ENCODE data around the gene BET1L. TPM values are rescaled to one million over a fixed set of nuclear protein-coding genes. Genes with fewer than 3 reads are reported as not detected.

The BET1L gene
- total RNA-seq, 1 experiment from 2014 or later: 89.0 TPM

DNA sequence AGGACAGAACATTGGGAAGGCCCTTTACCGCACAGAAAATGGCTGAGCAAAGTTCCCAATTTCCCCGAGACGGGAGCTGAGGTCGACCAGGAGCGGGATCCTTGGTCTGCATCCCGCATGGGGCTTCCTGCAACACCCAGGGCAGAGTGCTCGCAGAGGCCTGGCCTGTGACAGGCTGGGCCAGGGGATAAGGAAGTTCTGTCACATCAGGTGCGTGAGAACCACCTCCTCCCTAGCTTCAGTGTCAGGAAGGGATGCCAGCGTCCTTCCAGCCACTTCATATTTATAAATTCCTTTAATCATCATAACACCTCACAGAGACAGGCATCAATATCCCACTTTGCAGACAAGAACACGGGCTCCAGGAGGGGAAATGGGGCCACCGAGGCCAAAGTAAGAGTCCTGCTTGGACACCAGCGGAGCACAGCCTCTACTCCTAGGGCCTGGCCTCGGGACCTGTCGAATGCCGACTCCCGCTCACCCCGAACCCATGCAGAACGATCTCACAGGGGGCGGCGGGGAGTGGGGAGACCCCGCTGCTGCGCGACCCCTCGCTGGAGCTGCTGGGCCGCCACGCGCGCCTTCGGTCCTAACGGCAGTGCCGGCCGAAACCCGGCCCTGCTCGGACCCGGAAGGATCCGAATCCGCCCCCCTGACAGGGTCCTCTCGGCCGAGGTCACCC is 532 bp downstream of the BET1L start:
- CTCF ChIA-PET: interaction anchor here (0.6 to 1.0 kb wide), 3 partner anchors 44 to 242 kb away, joined by 3 to 4 read pairs (median 3); no protein-coding TSS in a partner anchor
- Histone ChIP-seq H3K36me3 (ENCODE audit: control insufficient read depth, insufficient read depth, low read length) (peaks cover 21% of the 10 kb centered on the region), H3K4me1 (ENCODE audit: control insufficient read depth, insufficient read depth, low read length) (peaks cover 33% of the 10 kb centered on the region), H3K9me3 (ENCODE audit: control insufficient read depth, insufficient read depth, low read depth, low read length) (no peaks in the 10 kb centered on the region), H3K4me3 (ENCODE audit: low read depth in 2 of 2, low read length in 2 of 2) (peak overlapping the region; percentile 99 to 100), H3K27me3 (ENCODE audit: control insufficient read depth, insufficient read depth, low read length) (no peaks in the 10 kb centered on the region), H3K27ac (ENCODE audit: low read length) (peak overlapping the region; percentile 100)
- intact Hi-C loops (cut with micrococcal nuclease; ENCODE audit: unreplicated experiment) (no loop called here), in situ Hi-C loops (cut with HindIII; ENCODE audit: low pct_unique_long_range_greater_than_20kb, low sequenced_read_pairs) (no loop called here)
- no TSS peak for BruUV-seq (replicated peaks)
- POLR2A ChIA-PET: interaction anchor here (0.8 to 1.0 kb wide), 4 partner anchors 8 to 31 kb away, joined by 3 to 5 read pairs (median 4); no protein-coding TSS in a partner anchor
- TF ChIP-seq, protein P1, sequence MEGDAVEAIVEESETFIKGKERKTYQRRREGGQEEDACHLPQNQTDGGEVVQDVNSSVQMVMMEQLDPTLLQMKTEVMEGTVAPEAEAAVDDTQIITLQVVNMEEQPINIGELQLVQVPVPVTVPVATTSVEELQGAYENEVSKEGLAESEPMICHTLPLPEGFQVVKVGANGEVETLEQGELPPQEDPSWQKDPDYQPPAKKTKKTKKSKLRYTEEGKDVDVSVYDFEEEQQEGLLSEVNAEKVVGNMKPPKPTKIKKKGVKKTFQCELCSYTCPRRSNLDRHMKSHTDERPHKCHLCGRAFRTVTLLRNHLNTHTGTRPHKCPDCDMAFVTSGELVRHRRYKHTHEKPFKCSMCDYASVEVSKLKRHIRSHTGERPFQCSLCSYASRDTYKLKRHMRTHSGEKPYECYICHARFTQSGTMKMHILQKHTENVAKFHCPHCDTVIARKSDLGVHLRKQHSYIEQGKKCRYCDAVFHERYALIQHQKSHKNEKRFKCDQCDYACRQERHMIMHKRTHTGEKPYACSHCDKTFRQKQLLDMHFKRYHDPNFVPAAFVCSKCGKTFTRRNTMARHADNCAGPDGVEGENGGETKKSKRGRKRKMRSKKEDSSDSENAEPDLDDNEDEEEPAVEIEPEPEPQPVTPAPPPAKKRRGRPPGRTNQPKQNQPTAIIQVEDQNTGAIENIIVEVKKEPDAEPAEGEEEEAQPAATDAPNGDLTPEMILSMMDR (IDR thresholded peaks at IDR 0.05): no peak
- TF ChIP-seq SIN3A (IDR thresholded peaks at IDR 0.05; ENCODE audit: borderline replicate concordance, insufficient read depth, low read depth, low read length) (no peak), TCF7L2 (IDR thresholded peaks at IDR 0.05; ENCODE audit: low read depth, low read length) (no peak), POLR2AphosphoS5 (IDR thresholded peaks at IDR 0.05; ENCODE audit: low read depth, low read length) (no peak)
- TF ChIP-seq, protein P2, sequence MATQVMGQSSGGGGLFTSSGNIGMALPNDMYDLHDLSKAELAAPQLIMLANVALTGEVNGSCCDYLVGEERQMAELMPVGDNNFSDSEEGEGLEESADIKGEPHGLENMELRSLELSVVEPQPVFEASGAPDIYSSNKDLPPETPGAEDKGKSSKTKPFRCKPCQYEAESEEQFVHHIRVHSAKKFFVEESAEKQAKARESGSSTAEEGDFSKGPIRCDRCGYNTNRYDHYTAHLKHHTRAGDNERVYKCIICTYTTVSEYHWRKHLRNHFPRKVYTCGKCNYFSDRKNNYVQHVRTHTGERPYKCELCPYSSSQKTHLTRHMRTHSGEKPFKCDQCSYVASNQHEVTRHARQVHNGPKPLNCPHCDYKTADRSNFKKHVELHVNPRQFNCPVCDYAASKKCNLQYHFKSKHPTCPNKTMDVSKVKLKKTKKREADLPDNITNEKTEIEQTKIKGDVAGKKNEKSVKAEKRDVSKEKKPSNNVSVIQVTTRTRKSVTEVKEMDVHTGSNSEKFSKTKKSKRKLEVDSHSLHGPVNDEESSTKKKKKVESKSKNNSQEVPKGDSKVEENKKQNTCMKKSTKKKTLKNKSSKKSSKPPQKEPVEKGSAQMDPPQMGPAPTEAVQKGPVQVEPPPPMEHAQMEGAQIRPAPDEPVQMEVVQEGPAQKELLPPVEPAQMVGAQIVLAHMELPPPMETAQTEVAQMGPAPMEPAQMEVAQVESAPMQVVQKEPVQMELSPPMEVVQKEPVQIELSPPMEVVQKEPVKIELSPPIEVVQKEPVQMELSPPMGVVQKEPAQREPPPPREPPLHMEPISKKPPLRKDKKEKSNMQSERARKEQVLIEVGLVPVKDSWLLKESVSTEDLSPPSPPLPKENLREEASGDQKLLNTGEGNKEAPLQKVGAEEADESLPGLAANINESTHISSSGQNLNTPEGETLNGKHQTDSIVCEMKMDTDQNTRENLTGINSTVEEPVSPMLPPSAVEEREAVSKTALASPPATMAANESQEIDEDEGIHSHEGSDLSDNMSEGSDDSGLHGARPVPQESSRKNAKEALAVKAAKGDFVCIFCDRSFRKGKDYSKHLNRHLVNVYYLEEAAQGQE (IDR thresholded peaks at IDR 0.05; ENCODE audit: insufficient read depth in 1 of 2, low read depth in 2 of 2, low read length in 1 of 2): no peak
- DNase-seq (ENCODE audit: low read depth, low spot score) (no peak), ATAC-seq (no peak; the same call in 1 of the 2 replicates)

DNA sequence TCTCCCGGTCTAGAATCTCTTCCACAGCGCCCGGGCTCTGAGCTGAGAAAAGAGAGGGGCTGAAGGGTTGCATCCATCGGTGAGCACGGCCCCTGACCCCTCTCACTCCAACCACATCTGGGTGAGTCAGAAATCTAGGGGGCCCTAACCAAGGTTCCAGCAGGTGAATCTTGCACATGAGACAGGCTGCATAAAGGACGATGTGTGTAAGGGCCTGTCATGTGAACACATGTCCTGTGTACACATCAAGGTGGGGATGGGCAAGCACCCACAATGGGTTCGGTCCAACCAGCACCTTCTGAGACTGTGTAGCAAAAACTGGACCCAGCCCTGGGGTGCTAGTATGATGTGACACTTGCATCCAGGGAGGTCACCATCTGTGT is 1.2 kb downstream of the BET1L start:
- TF ChIP-seq TCF7L2 (IDR thresholded peaks at IDR 0.05; ENCODE audit: low read depth, low read length): no peak
- TF ChIP-seq, protein P1 (IDR thresholded peaks at IDR 0.05): no peak
- no peak for TF ChIP-seq SIN3A (IDR thresholded peaks at IDR 0.05; ENCODE audit: borderline replicate concordance, insufficient read depth, low read depth, low read length)
- TF ChIP-seq POLR2AphosphoS5 (IDR thresholded peaks at IDR 0.05; ENCODE audit: low read depth, low read length): no peak
- TF ChIP-seq, protein P2 (IDR thresholded peaks at IDR 0.05; ENCODE audit: insufficient read depth in 1 of 2, low read depth in 2 of 2, low read length in 1 of 2): no peak
- POLR2A ChIA-PET: interaction anchor here (0.9 kb wide), 1 partner anchor 32 kb away, joined by 4 read pairs; no protein-coding TSS in a partner anchor
- Histone ChIP-seq H3K9me3 (ENCODE audit: control insufficient read depth, insufficient read depth, low read depth, low read length) (no peaks in the 10 kb centered on the region), H3K27me3 (ENCODE audit: control insufficient read depth, insufficient read depth, low read length) (no peaks in the 10 kb centered on the region), H3K36me3 (ENCODE audit: control insufficient read depth, insufficient read depth, low read length) (peaks cover 16% of the 10 kb centered on the region), H3K4me3 (ENCODE audit: low read depth in 2 of 2, low read length in 2 of 2) (peak overlapping the region; percentile 99 to 100), H3K27ac (ENCODE audit: low read length) (peak overlapping the region; percentile 100), H3K4me1 (ENCODE audit: control insufficient read depth, insufficient read depth, low read length) (peaks cover 30% of the 10 kb centered on the region)
- BruUV-seq (replicated peaks): no TSS peak
- no peak for ATAC-seq
- in situ Hi-C loops (cut with HindIII; ENCODE audit: low pct_unique_long_range_greater_than_20kb, low sequenced_read_pairs) (no loop called here), intact Hi-C loops (cut with micrococcal nuclease; ENCODE audit: unreplicated experiment) (no loop called here)
- CTCF ChIA-PET: no interaction called here
- no peak for DNase-seq (ENCODE audit: low read depth, low spot score)

Measured in Panc1 (cell line).